NCI-H2107 treated with DMSO at 0.1 percent for 48 hours (cell line): ENCODE results near the gene CSAG1.
"Not testable (repeated sequence)": the region's sequence is repeated elsewhere in the genome, so short reads cannot be mapped to it uniquely, and the experiment has no call there.

Source experiments
- DNase-seq: peaks from one replicate; lab custom pipeline; 2025; ENCODE audit not compliant: unreplicated experiment; lab: John Stamatoyannopoulos, UW

The CSAG1 gene, protein sequence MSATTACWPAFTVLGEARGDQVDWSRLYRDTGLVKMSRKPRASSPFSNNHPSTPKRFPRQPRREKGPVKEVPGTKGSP

DNA sequence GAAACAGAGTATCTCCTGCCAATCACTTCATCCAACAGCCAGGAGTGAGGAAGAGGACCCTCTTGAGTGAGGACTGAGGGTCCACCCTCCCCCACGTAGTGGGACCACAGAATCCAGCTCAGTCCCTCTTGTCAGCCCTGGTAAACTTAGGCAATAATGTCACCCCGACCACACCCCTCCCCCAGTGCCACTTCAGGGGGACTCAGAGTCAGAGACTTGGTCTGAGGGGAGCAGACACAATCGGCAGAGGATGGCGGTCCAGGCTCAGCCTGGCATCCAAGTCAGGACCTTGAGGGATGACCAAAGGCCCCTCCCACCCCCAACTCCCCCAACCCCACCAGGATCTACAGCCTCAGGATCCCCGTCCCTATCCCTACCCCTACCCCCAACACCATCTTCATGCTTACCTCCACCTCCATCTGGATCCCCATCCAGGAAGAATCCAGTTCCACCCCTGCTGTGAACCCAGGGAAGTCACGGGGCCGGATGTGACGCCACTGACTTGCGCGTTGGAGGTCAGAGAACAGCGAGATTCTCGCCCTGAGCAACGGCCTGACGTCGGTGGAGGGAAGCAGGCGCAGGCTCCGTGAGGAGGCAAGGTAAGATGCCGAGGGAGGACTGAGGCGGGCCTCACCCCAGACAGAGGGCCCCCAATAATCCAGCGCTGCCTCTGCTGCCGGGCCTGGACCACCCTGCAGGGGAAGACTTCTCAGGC lies at the start of gene CSAG1, which contains the start of gene MAGEA12:
TSS of gene CSAG1 (minus strand) at position 461 of the 715 bp plus-strand sequence. CDS start 1,261 bp downstream, outside the sequence.
TSS of gene MAGEA12 (plus strand) at position 497 of the 715 bp plus-strand sequence. CDS start 2,405 bp downstream, outside the sequence.
- DNase-seq: no peak

GRCh38 chrX:152769549-152770289 lies 36.2 kb upstream of the CSAG1 start, which contains the start of gene MAGEA6:
Gene MAGEA6, minus strand, starts transcription at chrX:152769689. Its CDS starts 2,039 bp downstream, at chrX:152767650.
- DNase-seq: not testable (repeated sequence)

GRCh38 chrX:152766562-152766961 lies 33.0 kb upstream of the CSAG1 start:
- not testable (repeated sequence) for DNase-seq

DNA sequence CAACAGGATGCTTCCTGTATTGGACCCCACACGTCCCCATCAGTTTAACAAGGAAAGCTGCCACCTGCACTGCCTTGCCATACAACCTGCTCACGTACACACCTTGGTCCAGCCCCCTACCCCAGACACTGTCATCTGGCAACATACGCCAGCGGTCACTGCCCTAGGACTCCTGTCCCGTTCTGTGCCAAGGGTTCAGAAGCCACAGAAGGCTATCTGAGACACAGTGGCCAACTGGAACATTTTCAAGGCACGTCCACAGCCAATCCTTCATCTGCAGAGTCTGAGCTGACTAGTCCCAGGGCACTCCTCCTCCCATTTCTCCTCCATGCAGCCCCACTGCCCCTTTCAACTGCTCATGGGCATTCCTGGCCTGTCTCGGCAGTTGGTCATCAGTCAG lies 28.1 kb upstream of the CSAG1 start:
- DNase-seq: not testable (repeated sequence)

DNA sequence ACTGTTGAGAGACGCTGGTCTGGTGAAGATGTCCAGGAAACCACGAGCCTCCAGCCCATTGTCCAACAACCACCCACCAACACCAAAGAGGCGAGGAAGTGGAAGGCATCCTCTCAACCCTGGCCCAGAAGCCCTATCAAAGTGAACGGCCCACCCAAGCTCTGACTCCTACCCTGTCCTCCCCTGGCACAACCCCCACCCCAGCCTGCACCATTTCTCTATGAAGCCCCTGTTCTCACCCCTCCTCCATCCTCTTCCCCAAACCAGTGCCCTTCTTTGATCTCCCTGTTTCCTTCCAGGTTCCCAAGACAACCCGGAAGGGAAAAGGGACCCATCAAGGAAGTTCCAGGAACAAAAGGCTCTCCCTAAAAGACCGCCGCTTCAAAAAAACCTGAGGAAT lies 26.0 kb upstream of the CSAG1 start:
- DNase-seq: not testable (repeated sequence)

- not testable (repeated sequence) for DNase-seq
Observed at GRCh38 chrX:152758918-152759317, 25.4 kb upstream of the CSAG1 start, which contains the start of gene CSAG3. Gene CSAG3, plus strand, starts transcription at chrX:152759218.

DNA sequence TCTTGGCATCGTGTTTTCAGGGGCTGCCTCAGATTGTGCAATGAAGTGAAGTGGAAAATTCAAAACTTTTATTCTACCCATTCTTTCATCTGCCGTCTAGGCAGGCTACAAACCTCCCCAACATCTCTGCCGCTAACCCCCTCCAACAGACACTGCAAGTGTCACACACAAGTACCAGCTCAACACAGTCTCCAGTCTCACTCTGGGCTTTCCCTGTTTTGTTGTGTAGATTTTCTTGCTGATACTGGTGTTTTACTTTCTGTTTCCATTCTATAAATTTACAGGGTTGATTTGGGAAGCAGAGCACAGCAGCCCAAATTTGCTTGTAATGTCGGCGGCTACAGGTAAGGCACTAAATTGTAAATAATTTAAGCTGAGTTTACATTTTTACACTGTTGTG lies 21.4 kb upstream of the CSAG1 start:
- not testable (repeated sequence) for DNase-seq

DNA sequence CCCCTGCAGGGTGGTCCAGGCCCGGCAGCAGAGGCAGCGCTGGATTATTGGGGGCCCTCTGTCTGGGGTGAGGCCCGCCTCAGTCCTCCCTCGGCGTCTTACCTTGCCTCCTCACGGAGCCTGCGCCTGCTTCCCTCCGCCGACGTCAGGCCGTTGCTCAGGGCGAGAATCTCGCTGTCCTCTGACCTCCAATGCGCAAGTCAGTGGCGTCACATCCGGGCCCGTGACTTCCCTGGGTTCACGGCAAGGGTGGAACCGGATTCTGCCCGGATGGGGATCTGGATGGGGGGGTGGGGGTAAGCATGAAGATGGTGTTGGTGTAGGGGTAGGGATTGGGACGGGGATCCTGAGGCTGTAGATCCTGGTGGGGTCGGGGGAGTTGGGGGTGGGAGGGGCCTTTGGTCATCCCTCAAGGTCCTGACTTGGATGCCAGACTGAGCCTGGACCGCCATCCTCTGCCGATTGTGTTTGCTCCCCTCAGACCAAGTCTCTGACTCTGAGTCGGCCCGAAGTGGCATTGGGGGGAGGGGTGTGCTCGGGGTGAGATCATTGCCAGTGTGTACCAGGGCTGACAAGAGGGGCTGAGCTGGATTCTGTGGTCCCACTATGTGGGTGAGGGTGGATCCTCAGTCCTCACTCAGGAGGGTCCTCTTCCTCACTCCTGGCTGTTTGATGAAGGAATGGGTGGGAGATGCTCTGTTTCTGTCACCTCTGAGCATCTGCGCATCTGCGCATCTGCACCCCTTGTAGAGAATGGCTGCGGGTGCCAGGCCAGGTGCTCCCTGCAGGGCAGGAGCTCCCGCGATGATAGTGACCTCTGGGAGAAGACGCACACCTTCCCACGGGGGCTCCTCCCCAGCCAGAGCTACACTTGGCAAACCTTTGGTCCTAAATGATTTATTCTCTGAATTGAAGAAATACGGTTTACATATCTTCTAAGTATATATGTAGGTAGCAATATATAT lies 20.4 kb upstream of the CSAG1 start, which contains the start of gene MAGEA2:
TSS of gene MAGEA2 (minus strand) at position 157 of the 965 bp plus-strand sequence. CDS start 2,479 bp downstream, outside the sequence.
- DNase-seq: not testable (repeated sequence)

GRCh38 chrX:152738560-152738959 lies 5.0 kb upstream of the CSAG1 start:
- no peak for DNase-seq

DNA sequence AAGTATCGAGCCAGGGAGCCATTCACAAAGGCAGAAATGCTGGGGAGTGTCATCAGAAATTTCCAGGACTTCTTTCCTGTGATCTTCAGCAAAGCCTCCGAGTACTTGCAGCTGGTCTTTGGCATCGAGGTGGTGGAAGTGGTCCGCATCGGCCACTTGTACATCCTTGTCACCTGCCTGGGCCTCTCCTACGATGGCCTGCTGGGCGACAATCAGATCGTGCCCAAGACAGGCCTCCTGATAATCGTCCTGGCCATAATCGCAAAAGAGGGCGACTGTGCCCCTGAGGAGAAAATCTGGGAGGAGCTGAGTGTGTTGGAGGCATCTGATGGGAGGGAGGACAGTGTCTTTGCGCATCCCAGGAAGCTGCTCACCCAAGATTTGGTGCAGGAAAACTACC lies 3.0 kb upstream of the CSAG1 start:
- DNase-seq: not testable (repeated sequence)

DNA sequence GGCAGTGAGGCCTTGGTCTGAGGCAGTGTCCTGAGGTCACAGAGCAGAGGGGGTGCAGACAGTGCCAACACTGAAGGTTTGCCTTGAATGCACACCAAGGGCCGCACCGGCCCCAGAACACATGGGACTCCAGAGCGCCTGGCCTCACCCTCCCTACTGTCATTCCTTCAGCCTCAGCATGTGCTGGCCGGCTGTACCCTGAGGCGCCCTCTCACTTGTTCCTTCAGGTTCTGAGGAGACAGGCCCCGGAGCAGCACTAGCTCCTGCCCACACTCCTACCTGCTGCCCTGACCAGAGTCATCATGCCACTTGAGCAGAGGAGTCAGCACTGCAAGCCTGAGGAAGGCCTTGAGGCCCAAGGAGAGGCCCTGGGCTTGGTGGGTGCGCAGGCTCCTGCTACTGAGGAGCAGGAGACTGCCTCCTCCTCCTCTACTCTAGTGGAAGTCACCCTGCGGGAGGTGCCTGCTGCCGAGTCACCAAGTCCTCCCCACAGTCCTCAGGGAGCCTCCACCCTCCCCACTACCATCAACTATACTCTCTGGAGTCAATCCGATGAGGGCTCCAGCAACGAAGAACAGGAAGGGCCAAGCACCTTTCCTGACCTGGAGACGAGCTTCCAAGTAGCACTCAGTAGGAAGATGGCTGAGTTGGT lies 2.5 kb upstream of the CSAG1 start:
- no peak for DNase-seq

DNA sequence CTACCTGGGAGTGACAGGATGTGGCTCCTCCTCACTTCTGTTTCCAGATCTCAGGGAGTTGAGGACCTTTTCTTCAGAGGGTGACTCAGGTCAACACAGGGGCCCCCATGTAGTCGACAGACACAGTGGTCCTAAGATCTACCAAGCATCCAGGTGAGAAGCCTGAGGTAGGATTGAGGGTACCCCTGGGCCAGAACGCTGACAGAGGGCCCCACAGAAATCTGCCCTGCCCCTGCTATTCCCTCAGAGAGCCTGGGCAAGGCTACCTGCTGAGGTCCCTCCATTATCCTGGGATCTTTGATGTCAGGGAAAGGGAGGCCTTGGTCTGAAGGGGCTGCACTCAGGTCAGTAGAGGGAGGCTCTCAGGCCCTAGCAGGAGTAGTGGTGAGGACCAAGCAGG lies 1.6 kb upstream of the CSAG1 start:
- DNase-seq: no peak

GRCh38 chrX:152734143-152734858 lies 780 bp upstream of the CSAG1 start:
- DNase-seq: not testable (repeated sequence)

DNA sequence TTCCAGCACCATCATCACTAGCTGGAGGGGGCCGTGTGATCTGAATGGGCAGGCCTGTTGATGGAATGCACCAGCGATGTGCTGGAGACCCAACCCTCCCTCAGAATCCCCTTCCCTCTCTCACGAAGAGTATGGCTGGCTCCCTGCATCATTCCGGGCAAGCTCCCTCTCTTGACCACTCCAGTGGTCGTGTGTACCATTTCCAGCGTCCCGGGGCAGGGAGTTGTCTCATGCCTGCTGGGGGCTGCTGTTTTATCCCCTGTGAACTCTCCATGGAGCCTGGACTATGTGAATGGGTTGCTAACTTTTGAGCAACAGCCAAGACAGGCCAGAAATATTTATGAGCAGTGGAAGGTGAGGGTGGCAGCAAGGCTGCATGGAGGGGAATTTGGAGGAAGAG lies 8.1 kb downstream of the CSAG1 start:
- DNase-seq: no peak

- DNase-seq: not testable (repeated sequence)
Observed at GRCh38 chrX:152713815-152714787, 19.4 kb downstream of the CSAG1 start, which contains the start of gene MAGEA2B. Gene MAGEA2B, plus strand, starts transcription at chrX:152714628. Its CDS starts 2,479 bp downstream, at chrX:152717107.

DNA sequence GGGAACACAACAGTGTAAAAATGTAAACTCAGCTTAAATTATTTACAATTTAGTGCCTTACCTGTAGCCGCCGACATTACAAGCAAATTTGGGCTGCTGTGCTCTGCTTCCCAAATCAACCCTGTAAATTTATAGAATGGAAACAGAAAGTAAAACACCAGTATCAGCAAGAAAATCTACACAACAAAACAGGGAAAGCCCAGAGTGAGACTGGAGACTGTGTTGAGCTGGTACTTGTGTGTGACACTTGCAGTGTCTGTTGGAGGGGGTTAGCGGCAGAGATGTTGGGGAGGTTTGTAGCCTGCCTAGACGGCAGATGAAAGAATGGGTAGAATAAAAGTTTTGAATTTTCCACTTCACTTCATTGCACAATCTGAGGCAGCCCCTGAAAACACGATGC lies 20.3 kb downstream of the CSAG1 start:
- not testable (repeated sequence) for DNase-seq

- not testable (repeated sequence) for DNase-seq
Observed at GRCh38 chrX:152709173-152709572, 24.3 kb downstream of the CSAG1 start, which contains the start of gene CSAG2. Gene CSAG2, minus strand, starts transcription at chrX:152709273. Its CDS starts 161 bp downstream, at chrX:152709112.

- DNase-seq: not testable (repeated sequence)
Observed at GRCh38 chrX:152706500-152706899, 27.0 kb downstream of the CSAG1 start.
